K562 (cell line): ENCODE data around the gene ZNF135. TPM values are rescaled to one million over a fixed set of nuclear protein-coding genes. Genes with fewer than 3 reads are reported as not detected.

Experiments
- ARID1B ChIP-seq: fragments of 450-650 bp; IDR thresholded peaks from 2 replicates; pipeline ENCODE4 v1.6.1; 2016; ENCODE audit warnings: antibody characterized with exemption, mild to moderate bottlenecking, inconsistent platforms
- ATF6 ChIP-seq: sonication (generic); formaldehyde crosslinking; IDR thresholded peaks from 2 replicates; pipeline ENCODE4 v1.4.0; 2020; ENCODE audit warnings: mild to moderate bottlenecking, missing genetic modification reagents
- C11orf30 ChIP-seq: fragments of 450-650 bp; IDR thresholded peaks from 2 replicates; pipeline ENCODE4 v1.6.1; 2016; ENCODE audit warnings: low read depth, mild to moderate bottlenecking
- CCNT2 ChIP-seq: IDR thresholded peaks from 2 replicates; pipeline ENCODE4 v1.6.1; 2011; ENCODE audit warnings: borderline replicate concordance, low read depth, mild to moderate bottlenecking, moderate library complexity, mixed read lengths, low read length; ENCODE audit not compliant: insufficient read length; ENCODE audit errors: extremely low read depth
- E4F1 ChIP-seq: fragments of 250-450 bp; sonication (Bioruptor Pico); IDR thresholded peaks from 2 replicates; pipeline ENCODE4 v1.5.0; 2021; ENCODE audit warnings: mild to moderate bottlenecking, borderline replicate concordance
- ESRRA ChIP-seq: fragments of 450-650 bp; IDR thresholded peaks from 2 replicates; pipeline ENCODE4 v1.6.1; 2014; ENCODE audit warnings: low read depth, mild to moderate bottlenecking, moderate library complexity, borderline replicate concordance
- FOXM1 ChIP-seq, 2 experiments: fragments of 450-650 bp in 1 of 2; sonication (generic) in 1 of 2; formaldehyde crosslinking in 1 of 2; IDR thresholded peaks; 2 replicates each; pipeline versions ENCODE4 v1.6.1 to v1.9.0; 2017 to 2022; ENCODE audit warnings: low read depth in 2 of 2, mild to moderate bottlenecking in 2 of 2, missing genetic modification reagents in 1 of 2, moderate library complexity in 1 of 2
- HDAC1 ChIP-seq, 2 experiments: fragments of 450-650 bp; IDR thresholded peaks; 2 replicates each; pipeline ENCODE4 v1.6.1; 2016 to 2017; ENCODE audit warnings: inconsistent platforms in 1 of 2, mild to moderate bottlenecking in 1 of 2, moderate library complexity in 1 of 2
- HSF4 ChIP-seq: fragments of 250-450 bp; sonication (Bioruptor Pico); IDR thresholded peaks from 2 replicates; pipeline ENCODE4 v2.1.2; 2022; ENCODE audit warnings: mild to moderate bottlenecking, moderate library complexity, borderline replicate concordance
- MIER1 ChIP-seq: fragments of 450-650 bp; IDR thresholded peaks from 2 replicates; pipeline ENCODE4 v1.6.1; 2016; ENCODE audit warnings: antibody characterized with exemption, mild to moderate bottlenecking, low read depth
- SIRT6 ChIP-seq: IDR thresholded peaks from one replicate; pipeline ENCODE4 v1.6.1; 2012; ENCODE audit warnings: low read depth, mild to moderate bottlenecking, control low read depth, inconsistent platforms, low read length, moderate library complexity
- TAL1 ChIP-seq: fragments of 450-650 bp; IDR thresholded peaks from 2 replicates; pipeline ENCODE4 v1.6.1; 2016; ENCODE audit warnings: mild to moderate bottlenecking
- TSHZ1 ChIP-seq: fragments of 250-450 bp; sonication (Bioruptor Pico); IDR thresholded peaks from 2 replicates; pipeline ENCODE4 v1.4.0; 2020; ENCODE audit warnings: mild to moderate bottlenecking, moderate library complexity
- polyA plus RNA-seq, 8 experiments: library from polyadenylated mRNA; depleted of rRNA in 4 of 8; stranded (reverse) in 5 of 8; unstranded in 3 of 8; fragments of >200 nt; fragmentation: Nextera tagmentation in 2 of 8; fragmentation: Illumina TruSeq in 1 of 8; extraction: Ambion mirVana in 2 of 8; extraction: Trizol in 1 of 8; gene quantifications; 2 replicates each; pipeline versions ENCODE4 v1.2.1 to v1.2.3, GENCODE V29; 2011 to 2014; ENCODE audit warnings: inconsistent platforms in 1 of 8, missing spikeins in 1 of 8
- total RNA-seq, 7 experiments: library from RNA; depleted of rRNA in 6 of 7; stranded (reverse); fragments of >200 nt in 6 of 7; fragmentation: Illumina TruSeq in 2 of 7; extraction: Trizol in 2 of 7; gene quantifications; 2 replicates each; pipeline versions ENCODE4 v1.2.1 to v1.2.3, GENCODE V29; 2011 to 2021; ENCODE audit warnings: low replicate concordance in 1 of 7
- TF ChIP-seq, protein P1 (sequence below): fragments of 450-650 bp; conservative IDR thresholded peaks from 2 replicates; pipeline ENCODE4 v1.6.1; 2016; ENCODE audit warnings: missing genetic modification characterization, low read depth, mild to moderate bottlenecking, control low read depth, missing compliant biosample characterization
- TF ChIP-seq, protein P2 (sequence below): sonication (generic); formaldehyde crosslinking; IDR thresholded peaks from 2 replicates; pipeline ENCODE4 v1.8.0; 2022; ENCODE audit warnings: mild to moderate bottlenecking, missing genetic modification reagents

Gene ZNF135
- total and polyA plus RNA-seq, 9 of the 15 experiments (the other 6 are each of a cell fraction or from before 2014, with no cell fraction given), result not detected

DNA sequence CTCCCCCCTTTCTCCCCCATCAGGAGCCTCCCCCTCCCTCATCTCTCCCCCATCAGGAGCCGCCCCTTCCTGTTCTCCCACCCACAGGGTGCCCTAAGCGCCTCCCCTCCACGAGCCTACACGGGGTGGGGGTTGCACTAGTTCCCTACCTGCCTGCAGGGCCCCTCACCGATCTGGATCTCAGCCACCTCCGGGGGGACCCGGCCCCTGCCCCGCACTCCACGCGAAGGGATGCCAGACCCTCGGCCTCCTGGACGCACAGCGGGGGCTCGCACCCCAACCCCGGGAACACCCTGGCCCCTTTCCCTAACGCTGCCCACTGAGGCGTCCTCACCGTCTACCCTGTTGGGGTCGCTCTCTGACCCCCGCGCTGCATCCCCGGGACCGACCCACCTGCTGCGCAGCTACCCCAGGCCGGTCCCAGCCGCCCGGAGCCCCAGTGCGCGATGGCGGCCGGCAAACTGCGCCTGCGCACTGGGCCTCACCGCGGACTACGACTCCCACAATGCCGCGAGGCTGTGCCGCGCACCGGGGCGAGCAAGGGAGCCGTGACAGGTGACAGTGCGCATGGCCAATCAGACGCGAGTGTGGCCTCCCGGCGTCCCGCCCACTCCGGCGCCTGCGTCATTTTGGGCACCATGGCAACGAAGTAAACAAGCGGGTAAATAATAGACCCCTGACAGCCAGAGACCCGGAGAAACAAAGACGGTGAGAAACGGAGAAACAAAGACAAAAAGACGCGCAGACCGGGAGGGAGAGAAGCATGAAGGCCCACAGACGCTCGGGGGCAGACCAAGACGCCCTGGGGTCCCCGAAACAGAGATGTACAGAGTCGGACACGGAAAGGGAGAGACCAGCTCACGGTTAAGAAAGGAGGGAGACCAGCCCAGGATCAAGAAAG lies 38.9 kb downstream of the ZNF135 start, which contains the start of gene ZSCAN18 (continued):
- TF ChIP-seq ATF6 (CRISPR knock-in tag) (no peak), CCNT2 (peak; percentile 22), MIER1 (no peak), SIRT6 (no peak), TSHZ1 (CRISPR knock-in tag) (no peak), E4F1 (CRISPR knock-in tag) (no peak), FOXM1 (IDR thresholded peaks at IDR 0.05; ENCODE audit: low read depth) (no peak), FOXM1 (CRISPR knock-in tag; IDR thresholded peaks at IDR 0.05; ENCODE audit: low read depth) (no peak), HSF4 (CRISPR knock-in tag) (no peak), ARID1B (no peak), TAL1 (no peak), HDAC1 (IDR thresholded peaks at IDR 0.05) (no peak), ESRRA (no peak), C11orf30 (no peak)
- TF ChIP-seq, protein P1, sequence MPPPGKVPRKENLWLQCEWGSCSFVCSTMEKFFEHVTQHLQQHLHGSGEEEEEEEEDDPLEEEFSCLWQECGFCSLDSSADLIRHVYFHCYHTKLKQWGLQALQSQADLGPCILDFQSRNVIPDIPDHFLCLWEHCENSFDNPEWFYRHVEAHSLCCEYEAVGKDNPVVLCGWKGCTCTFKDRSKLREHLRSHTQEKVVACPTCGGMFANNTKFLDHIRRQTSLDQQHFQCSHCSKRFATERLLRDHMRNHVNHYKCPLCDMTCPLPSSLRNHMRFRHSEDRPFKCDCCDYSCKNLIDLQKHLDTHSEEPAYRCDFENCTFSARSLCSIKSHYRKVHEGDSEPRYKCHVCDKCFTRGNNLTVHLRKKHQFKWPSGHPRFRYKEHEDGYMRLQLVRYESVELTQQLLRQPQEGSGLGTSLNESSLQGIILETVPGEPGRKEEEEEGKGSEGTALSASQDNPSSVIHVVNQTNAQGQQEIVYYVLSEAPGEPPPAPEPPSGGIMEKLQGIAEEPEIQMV, result no peak
- TF ChIP-seq, protein P2, sequence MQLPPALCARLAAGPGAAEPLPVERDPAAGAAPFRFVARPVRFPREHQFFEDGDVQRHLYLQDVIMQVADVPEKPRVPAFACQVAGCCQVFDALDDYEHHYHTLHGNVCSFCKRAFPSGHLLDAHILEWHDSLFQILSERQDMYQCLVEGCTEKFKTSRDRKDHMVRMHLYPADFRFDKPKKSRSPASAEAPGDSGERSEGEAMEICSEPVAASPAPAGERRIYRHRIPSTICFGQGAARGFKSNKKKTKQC (CRISPR knock-in tag), result no peak
